22Rv1 (cell line): Measurements from ENCODE around the gene IRF4.

ENCODE experiments used
- H3K27ac ChIP-seq: fragments of 450-650 bp; 2 replicates; pipeline ENCODE4 v1.5.1; 2017
- CTCF ChIP-seq: fragments of 450-650 bp; IDR thresholded peaks from 2 replicates; pipeline ENCODE4 v1.5.1; 2017; ENCODE audit warnings: mild to moderate bottlenecking
- ZFX ChIP-seq: fragments of 450-650 bp; IDR thresholded peaks from 2 replicates; pipeline ENCODE4 v1.6.1; 2017; ENCODE audit warnings: antibody characterized with exemption, borderline replicate concordance

IRF4 gene

GRCh38 chr6:363291-363690, 28.3 kb upstream of the IRF4 start:
- H3K27ac ChIP-seq, result no peak overlapping the region
- TF ChIP-seq CTCF, result no peak
- no peak for TF ChIP-seq ZFX

GRCh38 chr6:363909-364308, 27.6 kb upstream of the IRF4 start:
- H3K27ac ChIP-seq, result no peak overlapping the region
- TF ChIP-seq ZFX (no peak), CTCF (no peak)

GRCh38 chr6:364609-365540, 26.7 kb upstream of the IRF4 start:
- H3K27ac ChIP-seq, result no peak overlapping the region

GRCh38 chr6:365835-366234, 25.7 kb upstream of the IRF4 start:
- TF ChIP-seq ZFX (no peak), CTCF (no peak)
- no peak overlapping the region for H3K27ac ChIP-seq

More at GRCh38 chr6:364609-365540, 26.7 kb upstream of the IRF4 start:
- TF ChIP-seq CTCF, result no peak
- TF ChIP-seq ZFX, result no peak

GRCh38 chr6:366389-367297, 24.9 kb upstream of the IRF4 start:
- TF ChIP-seq CTCF (no peak), ZFX (no peak)
- H3K27ac ChIP-seq, result no peak overlapping the region

- no peak overlapping the region for H3K27ac ChIP-seq
- TF ChIP-seq CTCF (no peak), ZFX (no peak)
Observed at GRCh38 chr6:367298-367794, 24.2 kb upstream of the IRF4 start.
